Activated naive CD4-positive, alpha-beta T cell treated with anti-CD3 and anti-CD28 coated beads, Interleukin-2, amount 10 ng/mL, durations not matched to agents 7 days and 5 days (primary cell): ENCODE measurements around the gene WDR82.
"Not testable (repeated sequence)": the region's sequence is repeated elsewhere in the genome, so short reads cannot be mapped to it uniquely, and the experiment has no call there.

ENCODE experiments used
- CTCF ChIA-PET: fragments of 350-600 bp; sonication (Branson Sonifier 250); formaldehyde crosslinking; loops from one replicate; lab custom pipeline; 2021; ENCODE audit warnings: antibody characterized with exemption; lab: Charles Lee
- DNase-seq: peaks from one replicate; pipeline ENCODE4 v3.0.0-alpha.2; 2020
- H3K27ac Mint-ChIP-seq: one replicate; pipeline ENCODE4 v1.8.0; 2021; ENCODE audit warnings: mild to moderate bottlenecking, moderate library complexity, mixed read lengths
- H3K27me3 Mint-ChIP-seq: one replicate; pipeline ENCODE4 v1.8.0; 2021; ENCODE audit warnings: mild to moderate bottlenecking, mixed read lengths
- H3K36me3 Mint-ChIP-seq: one replicate; pipeline ENCODE4 v1.8.0; 2021; ENCODE audit warnings: mixed read lengths
- H3K4me1 Mint-ChIP-seq: one replicate; pipeline ENCODE4 v1.8.0; 2021; ENCODE audit warnings: mixed read lengths
- H3K4me3 Mint-ChIP-seq: one replicate; pipeline ENCODE4 v1.8.0; 2021; ENCODE audit warnings: mild to moderate bottlenecking, moderate library complexity, mixed read lengths
- H3K9me3 Mint-ChIP-seq: one replicate; pipeline ENCODE4 v1.8.0; 2021; ENCODE audit warnings: mixed read lengths

Gene WDR82

DNA sequence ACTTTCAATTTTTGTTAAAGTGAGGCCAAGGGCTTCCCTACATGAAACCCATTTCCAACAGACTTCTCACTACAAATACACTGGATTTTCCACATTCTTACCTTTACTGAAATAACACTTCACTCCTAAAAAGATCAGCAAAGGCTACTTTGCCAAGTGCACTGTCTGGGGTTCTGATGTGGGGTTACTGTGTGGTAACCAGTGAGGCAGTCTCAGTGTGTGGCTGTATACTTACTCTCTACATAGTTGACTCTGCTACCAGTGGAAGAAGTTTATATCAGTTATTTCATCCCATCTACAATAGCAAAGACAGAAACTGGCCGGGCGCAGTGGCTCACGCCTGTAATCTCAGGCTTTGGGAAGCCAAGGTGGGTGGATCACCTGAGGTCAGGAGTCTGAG is 5.6 kb downstream of the WDR82 start:
- peaks cover 76% of the 10 kb centered on the region for H3K36me3 Mint-ChIP-seq
- no peaks in the 10 kb centered on the region for H3K9me3 Mint-ChIP-seq
- no peaks in the 10 kb centered on the region for H3K27me3 Mint-ChIP-seq
- peak overlapping the region; percentile 95 for H3K4me3 Mint-ChIP-seq
- H3K27ac Mint-ChIP-seq = peak overlapping the region; percentile 98
- CTCF ChIA-PET = interaction anchor here (0.9 to 2.4 kb wide), 7 partner anchors 9 to 66 kb away, joined by 3 to 15 read pairs (median 8); no protein-coding TSS in a partner anchor
- peaks cover 72% of the 10 kb centered on the region for H3K4me1 Mint-ChIP-seq
- DNase-seq = no peak

DNA sequence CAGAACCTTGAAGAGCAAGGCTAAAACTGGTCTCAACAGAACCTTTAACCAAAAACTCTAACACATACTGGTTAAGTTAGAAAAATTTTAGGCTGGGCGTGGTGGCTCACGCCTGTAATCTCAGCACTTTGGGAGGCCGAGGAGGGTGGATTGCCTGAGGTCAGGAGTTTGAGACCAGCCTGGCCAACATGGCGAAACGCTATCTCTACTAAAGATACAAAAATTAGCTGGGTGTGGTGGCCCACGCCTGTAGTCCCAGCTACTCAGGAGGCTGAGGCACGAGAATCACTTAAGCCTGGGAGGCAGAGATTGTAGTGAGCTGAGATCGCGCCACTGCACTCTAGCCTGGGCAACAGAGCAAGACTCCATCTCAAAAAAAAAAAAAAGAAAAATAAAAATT is 6.3 kb downstream of the WDR82 start:
- CTCF ChIA-PET = interaction anchor here (0.9 to 2.7 kb wide), 9 partner anchors 8 to 67 kb away, joined by 3 to 15 read pairs (median 8); no protein-coding TSS in a partner anchor
- peaks cover 78% of the 10 kb centered on the region for H3K4me1 Mint-ChIP-seq
- peak overlapping the region; percentile 98 for H3K27ac Mint-ChIP-seq
- peaks cover 75% of the 10 kb centered on the region for H3K36me3 Mint-ChIP-seq
- not testable (repeated sequence) for H3K9me3 Mint-ChIP-seq, H3K27me3 Mint-ChIP-seq, DNase-seq
- H3K4me3 Mint-ChIP-seq = peak overlapping the region; percentile 70

DNA sequence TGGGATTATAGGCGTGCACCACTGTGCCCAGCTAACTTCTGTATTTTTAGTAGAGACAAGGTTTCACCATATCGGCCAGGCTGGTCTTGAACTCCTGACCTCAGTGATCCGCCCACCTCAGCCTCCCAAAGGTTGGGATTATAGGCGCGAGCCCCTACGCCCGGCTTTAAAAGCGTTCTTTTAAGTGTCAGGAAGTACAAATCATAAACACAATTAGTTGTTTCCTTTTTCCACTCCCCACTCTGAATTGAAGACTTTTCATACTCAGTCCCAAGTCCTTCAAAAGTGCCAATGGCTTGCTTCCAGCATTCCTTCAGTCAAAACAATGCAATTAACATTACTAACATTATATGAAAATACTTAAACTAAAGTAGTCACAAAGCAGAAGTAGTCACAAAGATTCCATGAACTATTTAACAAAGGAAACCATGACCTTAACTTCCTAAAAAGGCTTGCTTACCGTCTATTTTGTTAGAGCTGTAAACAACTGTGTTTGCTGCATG is 8.1 kb downstream of the WDR82 start:
- H3K9me3 Mint-ChIP-seq = no peaks in the 10 kb centered on the region
- DNase-seq = no peak
- no peaks in the 10 kb centered on the region for H3K27me3 Mint-ChIP-seq
- CTCF ChIA-PET = interaction anchor here (0.7 to 2.7 kb wide), 10 partner anchors 8 to 69 kb away, joined by 3 to 15 read pairs (median 4); no protein-coding TSS in a partner anchor
- peak overlapping the region; percentile 70 for H3K4me3 Mint-ChIP-seq
- H3K4me1 Mint-ChIP-seq = peaks cover 92% of the 10 kb centered on the region
- H3K27ac Mint-ChIP-seq = peak overlapping the region; percentile 98
- H3K36me3 Mint-ChIP-seq = peaks cover 72% of the 10 kb centered on the region

DNA sequence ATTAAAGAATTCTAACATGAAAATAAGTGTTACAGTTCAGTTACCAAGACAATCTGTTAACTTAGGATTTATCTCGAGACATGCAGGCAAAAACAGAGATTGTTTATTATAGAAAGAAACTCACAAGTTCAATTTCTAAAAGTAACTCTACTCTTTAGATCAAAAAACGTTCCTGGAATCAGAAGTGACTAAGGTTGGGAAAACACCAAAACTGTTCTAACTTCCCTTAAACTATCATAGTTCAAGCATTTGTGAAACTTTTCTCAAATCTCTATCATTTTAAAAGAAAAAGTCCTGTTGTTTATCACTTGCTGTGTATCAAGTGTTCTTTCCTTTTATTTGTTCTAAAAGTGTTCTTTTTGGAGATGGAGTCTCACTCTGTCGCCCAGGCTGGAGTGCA is 8.7 kb downstream of the WDR82 start:
- H3K9me3 Mint-ChIP-seq = no peaks in the 10 kb centered on the region
- peaks cover 91% of the 10 kb centered on the region for H3K4me1 Mint-ChIP-seq
- CTCF ChIA-PET = interaction anchor here (0.7 to 2.7 kb wide), 2 partner anchors 9 to 30 kb away, joined by 3 to 11 read pairs; no protein-coding TSS in a partner anchor
- peaks cover 73% of the 10 kb centered on the region for H3K36me3 Mint-ChIP-seq
- H3K27me3 Mint-ChIP-seq = no peaks in the 10 kb centered on the region
- peak overlapping the region; percentile 70 for H3K4me3 Mint-ChIP-seq
- peak overlapping the region; percentile 98 for H3K27ac Mint-ChIP-seq
- DNase-seq = no peak

DNA sequence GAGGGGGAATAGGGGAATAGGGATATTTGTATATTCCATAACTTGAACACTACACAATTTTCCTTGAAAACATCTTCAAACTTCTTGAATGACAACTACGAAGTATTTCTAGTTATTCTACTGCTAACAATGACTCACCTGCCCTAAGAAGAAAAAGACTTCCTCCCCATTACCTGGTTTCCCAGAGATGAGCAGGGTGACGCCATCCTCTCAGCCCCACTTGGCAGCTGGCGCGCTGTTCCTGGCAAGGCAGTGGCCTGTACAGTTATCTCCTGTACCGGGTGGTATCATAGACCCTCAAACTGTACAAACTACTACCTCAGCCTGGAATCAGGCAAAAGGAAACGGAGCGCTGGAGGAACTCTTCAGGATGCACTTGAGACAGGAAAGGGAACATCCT is 10.4 kb downstream of the WDR82 start:
- peak overlapping the region; percentile 84 for H3K27ac Mint-ChIP-seq
- peak; percentile 42 for DNase-seq
- CTCF ChIA-PET = interaction anchor here (1.0 to 1.5 kb wide), 3 partner anchors 11 to 36 kb away, joined by 3 to 6 read pairs (median 5); partner anchors contain the start of gene WDR82
- H3K27me3 Mint-ChIP-seq = no peaks in the 10 kb centered on the region
- peaks cover 91% of the 10 kb centered on the region for H3K4me1 Mint-ChIP-seq
- peaks cover 73% of the 10 kb centered on the region for H3K36me3 Mint-ChIP-seq
- no peaks in the 10 kb centered on the region for H3K9me3 Mint-ChIP-seq
- H3K4me3 Mint-ChIP-seq = peak overlapping the region; percentile 11

DNA sequence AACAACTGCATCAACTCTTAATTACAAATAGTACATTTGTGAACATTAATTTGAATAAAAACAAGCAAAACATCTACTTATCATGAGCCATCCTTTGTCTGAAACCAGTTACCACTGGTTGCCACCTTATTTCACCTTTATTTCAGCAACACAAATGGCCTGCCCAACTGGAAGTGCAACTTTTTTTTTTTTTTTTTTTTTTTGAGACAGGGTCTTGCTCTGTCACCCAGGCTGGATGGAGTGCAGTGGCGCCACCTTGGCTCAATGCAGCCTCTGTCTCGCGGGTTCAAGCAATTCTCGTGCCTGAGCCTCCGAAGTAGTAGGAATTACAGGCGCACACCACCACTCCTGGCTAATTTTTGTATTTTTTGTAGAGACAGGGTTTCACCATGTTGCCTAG is 13.1 kb downstream of the WDR82 start:
- Mint-ChIP-seq H3K4me1 (peaks cover 91% of the 10 kb centered on the region), H3K4me3 (no peak overlapping the region), H3K36me3 (peaks cover 76% of the 10 kb centered on the region), H3K9me3 (no peaks in the 10 kb centered on the region), H3K27me3 (no peaks in the 10 kb centered on the region), H3K27ac (peak overlapping the region; percentile 50)
- CTCF ChIA-PET = no interaction called here
- no peak for DNase-seq

DNA sequence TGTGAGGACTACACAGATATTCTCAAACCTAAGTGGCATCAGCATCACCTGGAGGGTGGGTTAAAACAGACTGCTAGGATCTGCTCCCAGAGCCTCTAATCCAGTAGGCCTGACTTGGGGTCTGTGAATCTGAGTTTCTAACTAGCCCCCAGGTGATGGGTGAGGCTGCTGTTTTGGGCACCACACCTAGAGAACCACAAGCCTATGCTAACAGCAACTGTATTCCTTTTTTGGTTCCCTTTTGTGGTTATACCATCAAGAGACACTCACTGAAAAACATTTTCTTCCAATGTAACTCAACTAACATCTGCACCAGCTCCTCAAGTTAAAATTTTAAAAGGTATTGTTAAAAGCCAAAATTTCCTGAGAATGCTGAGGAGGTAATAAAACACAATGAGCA is 16.0 kb downstream of the WDR82 start:
- Mint-ChIP-seq H3K27me3 (no peaks in the 10 kb centered on the region), H3K27ac (peak overlapping the region; percentile 67), H3K4me1 (peaks cover 91% of the 10 kb centered on the region), H3K4me3 (peak overlapping the region; percentile 31), H3K36me3 (peaks cover 91% of the 10 kb centered on the region), H3K9me3 (no peaks in the 10 kb centered on the region)
- CTCF ChIA-PET = interaction anchor here (0.9 to 2.5 kb wide), 6 partner anchors 8 to 77 kb away, joined by 3 to 10 read pairs (median 5); partner anchors contain the start of gene WDR82
- no peak for DNase-seq

DNA sequence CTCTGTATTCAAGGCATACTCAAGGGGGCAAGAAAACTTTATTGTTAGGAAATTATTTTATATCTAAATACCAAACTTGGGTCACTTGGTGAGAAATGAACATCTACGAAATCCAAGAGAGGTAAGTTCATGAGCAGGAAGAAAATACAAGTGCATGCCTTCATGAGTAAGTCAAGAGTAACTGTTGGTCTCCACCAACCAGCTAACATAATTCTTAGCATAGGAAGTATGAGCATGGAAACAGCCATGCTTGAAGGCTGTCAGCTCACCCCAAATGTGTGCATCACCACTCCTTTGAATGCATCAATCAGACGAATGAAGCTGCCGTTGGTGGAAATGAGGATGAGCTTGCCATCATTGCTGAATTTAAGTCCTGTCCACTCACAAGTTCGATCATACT is 19.0 kb downstream of the WDR82 start:
- Mint-ChIP-seq H3K27ac (no peak overlapping the region), H3K9me3 (no peaks in the 10 kb centered on the region), H3K4me3 (no peak overlapping the region), H3K4me1 (peaks cover 98% of the 10 kb centered on the region), H3K36me3 (peaks cover 96% of the 10 kb centered on the region), H3K27me3 (no peaks in the 10 kb centered on the region)
- peak; percentile 17 for DNase-seq
- CTCF ChIA-PET = interaction anchor here (0.9 to 3.0 kb wide), 4 partner anchors 11 to 39 kb away, joined by 3 to 11 read pairs (median 3); partner anchors contain the start of gene WDR82

DNA sequence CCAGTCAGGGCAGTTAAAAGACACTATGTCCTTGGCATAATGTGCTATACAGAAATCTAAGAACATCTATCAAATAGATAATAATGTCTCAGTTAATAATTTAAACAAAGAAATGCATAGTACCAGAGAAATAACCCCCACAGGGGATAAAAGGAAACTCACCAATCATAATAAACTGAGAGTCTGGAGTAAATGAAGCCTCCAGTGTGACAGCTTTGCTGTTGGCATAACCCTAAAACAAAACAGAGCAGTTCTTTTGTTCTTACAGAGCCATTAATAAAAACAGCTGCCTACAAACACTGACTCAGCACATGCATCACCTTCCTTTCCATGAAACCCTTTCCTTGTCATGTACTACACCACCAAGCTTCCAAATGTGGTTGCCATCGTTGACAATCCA is 19.4 kb downstream of the WDR82 start:
- Mint-ChIP-seq H3K9me3 (no peaks in the 10 kb centered on the region), H3K4me3 (no peak overlapping the region), H3K27me3 (no peaks in the 10 kb centered on the region), H3K36me3 (peaks cover 96% of the 10 kb centered on the region), H3K4me1 (peaks cover 98% of the 10 kb centered on the region), H3K27ac (no peak overlapping the region)
- CTCF ChIA-PET = interaction anchor here (0.6 to 3.0 kb wide), 5 partner anchors 12 to 80 kb away, joined by 3 to 11 read pairs (median 3); no protein-coding TSS in a partner anchor
- DNase-seq = no peak

DNA sequence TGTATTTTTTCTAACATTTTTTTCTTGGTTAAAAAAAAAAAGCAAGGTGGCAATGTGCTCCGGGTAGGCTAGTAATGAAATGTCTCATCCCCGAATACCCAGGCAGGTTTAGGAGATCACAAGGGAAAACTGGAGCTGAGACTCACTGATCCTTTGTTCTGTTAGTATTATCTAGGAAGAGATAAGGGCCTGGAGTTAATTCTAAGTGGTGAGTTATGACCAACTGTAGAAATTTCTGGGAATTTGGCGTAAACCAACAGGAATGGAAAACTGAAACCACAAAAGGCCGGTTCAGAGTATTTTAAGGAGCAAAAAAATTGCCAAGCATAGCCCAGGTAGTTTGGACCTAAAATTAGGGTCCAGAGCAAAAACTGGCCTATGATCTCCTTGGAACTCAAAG is 20.5 kb downstream of the WDR82 start:
- H3K27me3 Mint-ChIP-seq = no peaks in the 10 kb centered on the region
- peak overlapping the region; percentile 37 for H3K27ac Mint-ChIP-seq
- no peak overlapping the region for H3K4me3 Mint-ChIP-seq
- CTCF ChIA-PET = interaction anchor here (0.8 to 1.5 kb wide), 3 partner anchors 12 to 37 kb away, joined by 3 to 4 read pairs (median 4); no protein-coding TSS in a partner anchor
- H3K9me3 Mint-ChIP-seq = no peaks in the 10 kb centered on the region
- peaks cover 98% of the 10 kb centered on the region for H3K4me1 Mint-ChIP-seq
- no peak for DNase-seq
- peaks cover 94% of the 10 kb centered on the region for H3K36me3 Mint-ChIP-seq

DNA sequence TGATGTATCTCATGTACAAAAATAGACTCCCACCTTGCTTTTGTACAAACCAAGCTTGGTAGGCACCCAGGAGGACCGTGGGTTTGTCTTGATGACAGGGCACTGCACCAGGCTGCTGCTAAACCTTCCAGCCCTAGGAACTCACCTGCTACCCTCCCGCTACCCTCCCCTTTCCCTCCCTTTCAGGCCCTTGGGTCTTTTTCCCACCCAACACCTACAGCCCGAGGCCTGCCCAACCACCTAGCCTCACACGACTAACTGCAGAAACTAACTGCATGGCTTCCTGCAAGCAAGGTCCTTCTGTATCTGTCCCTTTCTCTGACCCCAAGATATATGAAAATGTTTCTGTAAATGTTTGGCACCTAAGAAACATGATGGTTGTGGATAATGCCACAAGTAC is 21.8 kb downstream of the WDR82 start:
- Mint-ChIP-seq H3K27me3 (no peaks in the 10 kb centered on the region), H3K27ac (peak overlapping the region; percentile 99), H3K4me1 (peaks cover 97% of the 10 kb centered on the region), H3K36me3 (peaks cover 91% of the 10 kb centered on the region), H3K4me3 (no peak overlapping the region), H3K9me3 (no peaks in the 10 kb centered on the region)
- CTCF ChIA-PET = interaction anchor here (1.2 kb wide), 1 partner anchor 16 kb away, joined by 3 read pairs; no protein-coding TSS in a partner anchor
- no peak for DNase-seq

DNA sequence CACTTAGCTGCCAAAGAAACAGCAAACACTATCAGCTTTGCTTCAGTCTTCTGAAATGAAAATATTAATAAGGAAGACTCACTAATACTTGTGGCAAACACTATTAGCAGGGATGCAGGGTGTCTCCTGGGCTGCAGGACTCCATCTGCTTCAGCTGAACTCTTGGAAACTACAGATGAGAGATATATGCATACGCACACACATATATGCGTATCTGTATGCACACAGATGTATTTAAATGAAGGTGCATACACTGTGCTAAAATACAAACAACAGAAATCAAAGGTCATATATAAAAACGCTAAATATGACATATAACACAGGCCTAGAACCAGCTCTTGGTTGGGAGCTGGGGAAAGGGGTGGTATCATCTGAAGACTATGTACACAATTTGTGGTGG is 22.3 kb downstream of the WDR82 start:
- Mint-ChIP-seq H3K27me3 (no peaks in the 10 kb centered on the region), H3K27ac (peak overlapping the region; percentile 99), H3K9me3 (no peaks in the 10 kb centered on the region), H3K4me1 (peaks cover 97% of the 10 kb centered on the region), H3K4me3 (no peak overlapping the region), H3K36me3 (peaks cover 89% of the 10 kb centered on the region)
- no peak for DNase-seq
- CTCF ChIA-PET = interaction anchor here (1.2 kb wide), 1 partner anchor 16 kb away, joined by 3 read pairs; no protein-coding TSS in a partner anchor

DNA sequence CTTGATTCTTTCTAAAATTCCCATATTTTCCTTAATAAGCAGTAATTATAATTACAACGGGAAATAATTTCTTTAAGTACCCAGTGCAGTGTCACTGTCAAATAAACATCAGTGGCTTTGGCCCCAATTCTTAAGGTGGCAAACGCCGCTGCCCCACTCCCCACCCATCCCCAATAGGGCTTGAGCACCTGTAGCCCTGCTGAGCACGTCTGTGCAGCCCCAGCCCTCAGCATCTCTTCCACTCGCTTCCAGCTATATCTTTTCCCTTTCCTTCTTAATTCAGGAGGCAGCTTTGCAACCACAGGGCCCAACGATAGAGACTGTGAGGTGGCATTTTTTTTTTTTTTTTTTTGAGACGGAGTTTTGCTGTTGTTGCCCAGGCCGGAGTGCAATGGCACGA is 23.8 kb downstream of the WDR82 start:
- Mint-ChIP-seq H3K9me3 (no peaks in the 10 kb centered on the region), H3K36me3 (peaks cover 87% of the 10 kb centered on the region), H3K27ac (peak overlapping the region; percentile 99), H3K4me1 (peaks cover 96% of the 10 kb centered on the region), H3K4me3 (no peak overlapping the region), H3K27me3 (no peaks in the 10 kb centered on the region)
- CTCF ChIA-PET = interaction anchor here (0.9 to 3.0 kb wide), 5 partner anchors 9 to 85 kb away, joined by 3 to 15 read pairs (median 10); no protein-coding TSS in a partner anchor
- DNase-seq = peak; percentile 18
